Fibroblast of lung (primary cell): Measurements from ENCODE around the gene HMGA1.

Experiments used
- CTCF ChIP-seq, 2 donors: IDR thresholded peaks in 1 of 2; conservative IDR thresholded peaks in 1 of 2; 1 replicate in 1 of 2; 2 replicates in 1 of 2; pipeline ENCODE4 v1.5.1; 2011 to 2012; ENCODE audit warnings: low read length in 2 of 2, control low read depth in 1 of 2, inconsistent platforms in 1 of 2, low read depth in 1 of 2, mild to moderate bottlenecking in 1 of 2
- EZH2 ChIP-seq: IDR thresholded peaks from 2 replicates; pipeline ENCODE4 v1.5.1; 2012; ENCODE audit warnings: low read length, control low read depth, mild to moderate bottlenecking; ENCODE audit errors: missing control alignments

- no peak for TF ChIP-seq EZH2
- no peak for TF ChIP-seq CTCF (conservative IDR thresholded peaks at IDR 0.05 in 1 of 2, IDR thresholded peaks at IDR 0.05 in 1 of 2; ENCODE audit: low read depth in 1 of 2, low read length in 2 of 2)
Observed at GRCh38 chr6:34289137-34289536, 52.5 kb downstream of the HMGA1 start.
